Suprapubic skin (tissue), 3 donors: ENCODE data around the gene GET4.

Experiments
- POLR2AphosphoS5 ChIP-seq, 3 donors: sonication (generic); formaldehyde crosslinking; IDR thresholded peaks; one replicate each; pipeline ENCODE4 v1.6.1; 2017; ENCODE audit warnings: antibody characterized with exemption in 3 of 3
- TF ChIP-seq, protein P1 (sequence below), 2 donors: fragments of 200-600 bp in 1 of 2; fragments of 450-650 bp in 1 of 2; sonication (generic) in 1 of 2; IDR thresholded peaks; one replicate each; pipeline ENCODE4 v1.5.1; 2016 to 2019; ENCODE audit warnings: antibody characterized with exemption in 2 of 2, mild to moderate bottlenecking in 1 of 2, moderate library complexity in 1 of 2

GRCh38 chr7:844043-844442, 32.3 kb upstream of the GET4 start:
- TF ChIP-seq, protein P1, sequence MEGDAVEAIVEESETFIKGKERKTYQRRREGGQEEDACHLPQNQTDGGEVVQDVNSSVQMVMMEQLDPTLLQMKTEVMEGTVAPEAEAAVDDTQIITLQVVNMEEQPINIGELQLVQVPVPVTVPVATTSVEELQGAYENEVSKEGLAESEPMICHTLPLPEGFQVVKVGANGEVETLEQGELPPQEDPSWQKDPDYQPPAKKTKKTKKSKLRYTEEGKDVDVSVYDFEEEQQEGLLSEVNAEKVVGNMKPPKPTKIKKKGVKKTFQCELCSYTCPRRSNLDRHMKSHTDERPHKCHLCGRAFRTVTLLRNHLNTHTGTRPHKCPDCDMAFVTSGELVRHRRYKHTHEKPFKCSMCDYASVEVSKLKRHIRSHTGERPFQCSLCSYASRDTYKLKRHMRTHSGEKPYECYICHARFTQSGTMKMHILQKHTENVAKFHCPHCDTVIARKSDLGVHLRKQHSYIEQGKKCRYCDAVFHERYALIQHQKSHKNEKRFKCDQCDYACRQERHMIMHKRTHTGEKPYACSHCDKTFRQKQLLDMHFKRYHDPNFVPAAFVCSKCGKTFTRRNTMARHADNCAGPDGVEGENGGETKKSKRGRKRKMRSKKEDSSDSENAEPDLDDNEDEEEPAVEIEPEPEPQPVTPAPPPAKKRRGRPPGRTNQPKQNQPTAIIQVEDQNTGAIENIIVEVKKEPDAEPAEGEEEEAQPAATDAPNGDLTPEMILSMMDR (IDR thresholded peaks at IDR 0.05), result no peak
- TF ChIP-seq POLR2AphosphoS5 (IDR thresholded peaks at IDR 0.05), result no peak
